ENCODE data around the gene CSF3R.

CSF3R gene

DNA sequence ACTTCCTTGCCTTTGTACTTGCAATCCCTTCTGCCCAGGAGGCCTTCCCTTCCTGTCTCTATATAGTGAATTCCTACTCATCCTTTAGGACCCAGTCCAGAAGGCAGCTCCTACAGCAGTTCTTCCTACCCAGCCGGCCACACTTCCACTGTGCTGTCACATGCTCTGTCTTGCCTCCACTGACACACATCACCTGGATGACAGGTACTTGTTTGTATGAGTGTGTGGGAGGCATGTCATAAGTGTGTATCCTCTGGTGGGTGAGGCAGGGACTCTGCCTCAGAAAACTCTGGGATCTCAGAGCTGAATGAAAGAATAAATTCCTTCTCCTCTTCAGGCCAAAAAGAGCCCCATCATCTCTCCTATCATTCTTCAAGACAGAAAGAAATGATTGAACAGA is 27.3 kb downstream of the CSF3R start:
- no peak for DNase-seq

- DNase-seq: no peak
Observed at GRCh38 chr1:36453600-36454388, 28.9 kb downstream of the CSF3R start.

DNA sequence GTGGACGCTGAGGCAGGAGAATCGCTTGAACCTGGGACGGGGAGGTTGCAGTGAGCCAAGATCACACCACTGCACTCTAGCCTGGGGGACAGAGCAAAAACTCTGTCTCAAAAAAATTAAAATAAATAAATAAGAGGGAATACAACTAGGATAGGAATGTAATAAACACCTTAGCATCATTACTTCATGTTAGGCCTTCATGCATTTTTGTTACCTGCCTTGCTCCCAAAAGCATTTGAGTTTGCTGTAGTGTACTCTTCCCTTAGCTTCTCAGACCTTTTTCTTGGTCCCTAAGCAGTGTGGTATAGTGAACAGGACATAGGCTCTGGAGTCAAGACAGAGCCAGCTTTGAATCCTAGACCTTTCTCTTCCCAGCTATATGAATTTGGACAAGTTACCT is 29.7 kb downstream of the CSF3R start:
- DNase-seq: no peak

- no peak for DNase-seq
Observed at GRCh38 chr1:36450919-36451305, 31.8 kb downstream of the CSF3R start.

- peak; percentile 91 to 93 for DNase-seq
Observed at GRCh38 chr1:36450270-36450918, 32.3 kb downstream of the CSF3R start, which contains the start of gene OSCP1. TSS of gene OSCP1 (minus strand) at chr1:36450451. CDS start at chr1:36450369, 82 bp downstream.

DNA sequence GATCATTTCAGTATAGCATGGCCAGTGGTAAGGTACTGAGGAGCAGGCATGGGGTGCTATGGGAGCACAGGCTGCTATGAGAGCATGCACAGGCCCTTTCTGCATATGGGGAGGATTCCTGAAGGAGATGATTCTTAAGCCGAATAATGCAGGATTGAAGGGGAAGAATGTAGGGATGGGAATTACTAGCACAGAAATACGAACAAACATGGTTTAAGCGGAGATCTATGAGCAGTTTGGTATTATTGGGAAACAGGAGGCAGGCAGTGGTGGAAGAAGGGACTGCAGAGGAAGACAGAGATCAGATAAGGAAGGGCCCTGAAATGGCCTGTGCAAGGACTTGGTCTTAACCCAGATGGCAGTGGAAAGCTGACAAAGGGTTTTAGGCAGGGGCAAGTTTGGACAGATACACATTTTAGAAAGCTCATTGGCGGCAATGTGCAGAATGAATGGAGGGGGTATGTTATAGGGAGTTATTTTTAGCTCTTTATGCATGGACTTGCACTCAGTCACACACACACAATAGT is 34.1 kb downstream of the CSF3R start:
- no peak for DNase-seq

- no peak for DNase-seq
Observed at GRCh38 chr1:36447450-36447849, 35.3 kb downstream of the CSF3R start.

- DNase-seq: no peak
Observed at GRCh38 chr1:36446746-36447145, 36.0 kb downstream of the CSF3R start.

DNA sequence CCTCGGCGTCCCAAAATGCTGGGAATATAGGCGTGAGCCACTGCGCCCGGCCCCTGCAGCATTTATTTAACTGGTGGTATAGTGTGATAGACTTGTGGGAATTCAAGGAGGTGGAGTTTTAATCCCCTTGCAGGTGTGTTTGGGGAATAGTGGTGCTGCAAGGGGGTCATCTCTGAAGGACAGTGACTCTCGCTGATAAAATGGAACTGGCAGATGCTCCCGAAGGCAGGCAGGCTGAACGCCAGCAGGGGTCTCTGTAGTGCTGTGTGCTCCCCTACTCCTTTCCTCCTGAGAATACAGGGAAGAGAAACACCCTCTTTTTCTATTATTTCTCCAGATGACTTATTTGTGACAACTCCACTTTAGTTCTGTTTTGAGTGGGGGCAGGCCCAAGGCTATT is 36.4 kb downstream of the CSF3R start:
- peak; percentile 14 to 37 for DNase-seq

- DNase-seq: no peak
Observed at GRCh38 chr1:36443297-36443696, 39.4 kb downstream of the CSF3R start.

GRCh38 chr1:36442337-36442736 is 40.4 kb downstream of the CSF3R start:
- no peak for DNase-seq

DNA sequence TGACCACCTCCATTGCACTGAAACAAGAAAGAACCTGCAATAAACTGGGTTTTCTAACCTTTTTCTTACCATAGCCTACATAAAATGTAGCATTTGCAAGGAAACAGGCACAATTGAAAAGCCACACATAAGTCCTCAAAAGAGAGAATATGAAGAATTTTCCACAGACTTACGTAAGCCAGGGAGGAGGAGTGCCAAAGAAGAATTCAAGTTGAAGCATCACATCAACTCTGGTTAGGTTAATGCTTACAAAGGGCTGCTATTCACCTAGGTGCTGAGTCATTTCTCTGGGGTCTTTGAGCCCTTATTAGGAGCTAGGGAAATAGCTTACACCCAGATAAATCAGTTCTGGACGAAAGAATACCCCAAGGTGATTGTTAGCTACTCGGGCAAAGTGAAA is 42.1 kb downstream of the CSF3R start:
- DNase-seq: no peak

DNA sequence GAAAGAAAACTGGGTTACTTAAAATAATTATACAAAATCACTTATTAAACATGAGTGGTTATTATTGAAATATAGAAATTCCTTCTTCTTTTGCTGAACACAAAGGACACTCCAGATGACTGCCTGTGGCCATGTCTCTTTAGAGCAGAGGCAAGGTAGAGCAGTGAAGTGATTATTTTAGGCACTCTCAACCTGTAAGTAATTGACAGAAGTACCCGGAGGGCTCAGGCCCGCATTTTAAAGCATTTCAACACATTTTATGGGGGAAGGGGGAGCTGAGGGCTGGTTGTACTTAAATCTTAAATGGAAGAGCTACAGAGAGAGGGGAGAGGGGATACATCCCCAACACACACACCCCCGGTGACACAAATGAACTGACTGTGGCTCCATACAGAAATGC is 42.7 kb downstream of the CSF3R start:
- no peak for DNase-seq

DNA sequence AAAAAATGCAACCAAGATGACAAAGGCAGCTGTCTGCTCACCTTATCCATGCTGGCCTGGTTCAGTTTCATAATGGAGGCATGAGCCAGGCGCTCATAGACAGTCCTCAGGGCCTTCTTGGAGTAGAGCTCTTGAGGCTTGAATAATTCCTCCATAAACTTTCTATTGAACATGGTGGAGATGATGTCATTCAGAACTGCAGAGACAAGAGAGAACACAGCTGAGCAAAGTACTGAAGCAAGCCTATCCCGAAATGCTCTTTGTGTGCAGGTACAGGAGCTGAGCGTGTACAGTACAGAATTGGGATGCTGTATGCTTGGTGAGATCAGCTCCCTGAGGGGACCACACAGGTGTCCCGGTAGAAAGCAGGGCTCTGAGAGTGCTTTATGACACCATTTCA is 44.0 kb downstream of the CSF3R start:
- DNase-seq: no peak

DNA sequence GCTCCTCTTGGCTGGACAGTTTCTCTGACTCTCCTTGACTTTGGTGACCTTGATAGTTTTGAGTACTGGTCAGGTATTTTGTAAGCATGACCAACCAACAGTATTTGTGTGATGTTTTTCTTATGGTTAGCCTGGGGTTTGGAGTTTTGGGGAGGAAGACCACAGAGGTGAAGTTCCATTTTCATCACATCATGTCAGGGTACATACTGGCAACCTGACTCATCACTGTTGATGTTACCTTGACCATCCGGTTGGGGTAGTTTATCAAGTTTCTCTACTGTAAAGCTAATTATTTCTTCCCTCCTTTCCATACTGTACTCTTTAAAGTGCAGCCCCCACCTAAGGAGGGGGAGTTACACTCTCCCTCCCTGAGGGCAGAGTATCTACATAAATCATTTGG is 45.9 kb downstream of the CSF3R start:
- DNase-seq: no peak

DNA sequence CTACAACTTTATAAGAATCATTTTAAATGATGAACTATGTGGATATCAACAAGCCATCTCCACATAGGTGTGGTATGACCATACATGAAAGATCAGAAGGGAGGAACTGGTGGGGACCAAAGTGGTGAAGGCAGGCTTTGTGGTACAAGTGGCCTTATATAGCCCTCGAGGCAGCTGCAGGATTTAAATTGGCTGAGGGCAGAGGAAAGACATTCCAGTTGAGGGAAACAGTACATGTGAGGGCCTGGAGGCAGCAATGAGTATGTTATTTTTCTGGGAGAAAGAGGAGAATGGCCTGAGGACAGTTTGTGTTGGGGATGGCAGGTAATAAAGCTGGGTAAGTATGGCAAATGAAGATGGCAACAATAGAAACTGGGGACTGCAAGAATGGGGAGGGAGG is 49.6 kb downstream of the CSF3R start:
- no peak for DNase-seq

DNA sequence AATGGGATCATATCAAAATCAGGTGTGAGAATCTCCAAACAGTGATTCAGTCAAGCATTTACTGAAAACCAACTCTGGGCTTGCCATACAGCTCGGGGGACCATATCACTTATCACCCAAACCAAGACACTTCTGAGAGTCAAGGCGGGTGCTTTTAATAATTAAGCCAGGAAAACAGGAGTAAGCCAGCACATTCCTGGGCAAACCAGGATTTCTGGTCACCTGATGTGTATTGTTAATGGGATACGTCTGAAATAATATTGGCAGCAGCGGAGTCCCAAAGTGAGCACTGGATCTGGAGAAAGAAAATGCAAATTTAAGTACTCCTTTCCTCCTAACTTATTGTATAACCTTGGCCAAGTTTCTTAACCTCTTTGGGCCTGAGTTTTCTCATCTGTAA is 50.1 kb downstream of the CSF3R start:
- DNase-seq: no peak

DNA sequence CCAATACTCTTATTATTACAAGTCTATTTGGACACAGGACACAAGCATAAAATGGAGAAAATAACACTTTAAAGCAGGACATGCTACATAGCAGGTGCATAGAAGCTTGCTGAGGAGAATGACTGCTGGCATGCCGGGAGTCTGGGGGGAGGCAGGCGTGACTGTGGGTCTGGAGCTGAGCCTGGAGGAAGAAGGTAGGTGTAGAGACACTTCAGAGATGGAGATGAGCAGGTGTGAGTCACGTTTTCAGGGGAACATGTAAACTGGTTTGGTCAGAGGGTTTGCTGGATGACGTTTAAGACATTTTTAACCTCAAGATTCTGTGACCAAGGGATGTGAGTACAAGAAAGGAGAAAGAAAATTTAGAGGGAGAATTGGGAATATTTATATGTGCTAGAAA is 56.9 kb downstream of the CSF3R start:
- no peak for DNase-seq

- DNase-seq: no peak
Observed at GRCh38 chr1:36421649-36422048, 61.1 kb downstream of the CSF3R start.

DNA sequence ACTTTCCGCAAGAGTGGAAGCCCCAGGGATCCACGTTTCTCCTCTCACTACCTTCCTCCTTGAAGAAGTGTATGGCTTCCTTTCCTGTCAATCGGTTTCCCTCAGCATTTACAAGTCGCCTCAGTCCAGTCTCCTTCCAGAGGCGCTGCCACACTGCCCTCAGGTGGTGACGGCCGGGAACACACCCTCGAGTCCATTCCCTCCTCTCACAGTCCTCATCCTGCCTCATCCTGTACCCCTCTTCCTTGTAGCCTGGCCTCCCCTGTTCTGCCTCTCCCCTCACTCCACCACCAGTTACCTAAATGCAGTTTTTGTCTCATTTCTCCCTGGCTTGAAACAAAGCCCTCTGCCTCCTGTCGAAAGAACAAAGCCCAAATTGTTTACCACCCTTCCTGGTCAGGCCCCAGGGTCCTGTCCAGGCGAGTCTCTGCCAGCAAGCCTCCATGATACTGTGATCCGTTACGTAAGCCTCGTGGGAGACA is 61.8 kb downstream of the CSF3R start:
- peak; percentile 88 to 89 for DNase-seq

DNA sequence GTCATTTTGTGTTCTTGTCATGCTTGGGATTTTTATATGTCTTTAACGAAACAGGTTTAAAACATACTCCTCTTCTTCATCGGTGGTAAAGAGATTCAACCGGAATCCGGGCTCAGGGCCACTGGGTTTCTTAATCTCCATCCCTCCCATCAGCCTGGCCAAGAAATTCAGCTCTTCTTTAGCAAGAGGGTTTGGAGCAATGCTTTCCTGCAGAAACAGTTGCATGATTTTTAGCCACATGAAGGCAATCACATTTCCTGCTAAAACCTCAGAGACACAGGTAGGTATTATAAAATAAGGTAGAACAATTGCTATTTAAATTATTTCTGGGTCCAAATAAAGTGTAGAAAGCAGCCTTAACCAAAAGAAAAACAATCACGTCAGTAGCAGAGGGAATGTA is 62.3 kb downstream of the CSF3R start:
- no peak for DNase-seq

GRCh38 chr1:36419569-36419968 is 63.1 kb downstream of the CSF3R start:
- no peak for DNase-seq

DNA sequence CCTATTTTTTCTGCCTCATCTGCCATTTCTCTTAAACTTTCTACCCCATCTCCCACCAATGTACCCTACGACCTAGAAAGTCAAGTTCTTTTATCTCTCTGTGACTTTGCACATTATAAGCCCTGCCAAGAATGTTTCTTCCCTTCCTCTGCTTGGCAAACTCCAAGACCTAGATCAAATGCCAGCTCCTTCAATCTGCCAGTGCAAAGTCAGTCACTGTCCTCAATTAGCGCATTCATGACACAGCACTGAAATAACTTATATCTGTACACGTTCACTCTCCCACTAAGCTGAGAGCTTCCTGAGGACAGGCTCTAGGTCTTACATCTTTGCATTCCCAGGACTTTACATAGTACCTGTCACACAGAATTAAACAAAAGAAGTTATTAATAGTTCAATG is 63.6 kb downstream of the CSF3R start:
- no peak for DNase-seq

DNA sequence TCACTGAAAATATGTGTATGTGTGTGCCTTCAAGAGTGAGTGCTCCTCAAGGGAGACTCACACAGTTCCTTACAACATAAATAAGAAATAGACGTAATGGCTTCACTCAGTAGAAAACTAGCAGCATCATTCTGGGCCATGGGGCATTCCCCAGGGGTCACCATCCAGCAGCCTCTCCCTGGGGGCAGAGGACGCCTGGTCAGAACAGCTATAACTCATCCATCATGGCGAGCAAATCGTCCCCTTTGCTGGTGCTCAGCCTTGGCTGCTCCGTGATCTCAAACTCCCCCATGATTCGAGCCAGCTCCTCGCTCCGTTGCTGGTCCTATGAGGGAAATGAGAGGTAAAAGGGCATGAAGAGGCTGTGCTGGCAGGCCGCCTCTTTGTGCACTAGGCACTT is 64.8 kb downstream of the CSF3R start:
- DNase-seq: no peak
